OCI-LY1 (cell line): ENCODE results near the gene RIOK3.

ENCODE experiments used
- H2AFZ ChIP-seq: fragments of 200-600 bp; sonication (generic), shearing (Covaris generic); 2 replicates; pipeline ENCODE4 v1.6.0; 2014; ENCODE audit warnings: antibody characterized with exemption, mild to moderate bottlenecking, low read length
- H3F3A ChIP-seq: fragments of 200-600 bp; sonication (generic), shearing (Covaris generic); 2 replicates; pipeline ENCODE4 v1.6.0; 2014; ENCODE audit warnings: mild to moderate bottlenecking, antibody characterized with exemption, low read length, moderate library complexity; ENCODE audit not compliant: insufficient read depth
- H3K27ac ChIP-seq: fragments of 200-600 bp; sonication (generic); 2 replicates; pipeline ENCODE4 v1.5.1; 2014; ENCODE audit warnings: low read length, mixed run types, mild to moderate bottlenecking, low read depth; ENCODE audit not compliant: poor library complexity, severe bottlenecking
- H3K27me3 ChIP-seq: fragments of 200-600 bp; sonication (generic); 2 replicates; pipeline ENCODE4 v1.6.0; 2014; ENCODE audit warnings: antibody characterized with exemption, mild to moderate bottlenecking, low read length, moderate library complexity; ENCODE audit not compliant: insufficient read depth
- H3K36me3 ChIP-seq: fragments of 200-600 bp; sonication (generic); 2 replicates; pipeline ENCODE4 v1.6.1; 2014; ENCODE audit warnings: mild to moderate bottlenecking, antibody characterized with exemption, low read length, moderate library complexity, mixed read lengths; ENCODE audit not compliant: insufficient read depth
- H3K4me1 ChIP-seq: fragments of 200-600 bp; sonication (generic); 2 replicates; pipeline ENCODE4 v1.5.1; 2014; ENCODE audit warnings: mild to moderate bottlenecking, low read length, moderate library complexity; ENCODE audit not compliant: insufficient read depth, severe bottlenecking
- H3K4me2 ChIP-seq: fragments of 200-600 bp; sonication (generic), shearing (Covaris generic); 2 replicates; pipeline ENCODE4 v1.6.1; 2014; ENCODE audit warnings: low read length
- H3K4me3 ChIP-seq: fragments of 200-600 bp; sonication (generic); 2 replicates; pipeline ENCODE4 v1.5.1; 2014; ENCODE audit warnings: low read length, low read depth, mild to moderate bottlenecking, mixed read lengths; ENCODE audit not compliant: poor library complexity, severe bottlenecking
- H3K79me2 ChIP-seq: fragments of 200-600 bp; shearing (Covaris generic); 2 replicates; pipeline ENCODE4 v1.6.1; 2016; ENCODE audit warnings: mixed run types, low read length, mixed read lengths; ENCODE audit not compliant: insufficient read depth
- H3K9ac ChIP-seq: fragments of 200-600 bp; sonication (generic), shearing (Covaris generic); 2 replicates; pipeline ENCODE4 v1.6.1; 2014; ENCODE audit warnings: mild to moderate bottlenecking, low read length, mixed read lengths
- H3K9me2 ChIP-seq: fragments of 200-600 bp; sonication (generic), shearing (Covaris generic); 2 replicates; pipeline ENCODE4 v1.6.1; 2014; ENCODE audit warnings: low read depth, mild to moderate bottlenecking, low read length, mixed read lengths
- H3K9me3 ChIP-seq: fragments of 200-600 bp; shearing (Covaris generic); 2 replicates; pipeline ENCODE4 v1.6.1; 2014; ENCODE audit warnings: low read length, mixed read lengths
- H4K20me1 ChIP-seq: fragments of 200-600 bp; sonication (generic), shearing (Covaris generic); 2 replicates; pipeline ENCODE4 v1.6.0; 2016; ENCODE audit warnings: mild to moderate bottlenecking, low read length; ENCODE audit not compliant: insufficient read depth
- CTCF ChIP-seq: fragments of 200-600 bp; sonication (generic), shearing (Covaris generic); IDR thresholded peaks from 2 replicates; pipeline ENCODE4 v1.5.1; 2017; ENCODE audit warnings: mild to moderate bottlenecking, antibody characterized with exemption, low read length, moderate library complexity, mixed read lengths
- EZH2 ChIP-seq: fragments of 200-600 bp; sonication (generic), shearing (Covaris generic); IDR thresholded peaks from 2 replicates; pipeline ENCODE4 v1.8.0; 2017; ENCODE audit warnings: borderline replicate concordance, mixed run types, mild to moderate bottlenecking, antibody characterized with exemption, low read length, moderate library complexity, mixed read lengths

Gene RIOK3

GRCh38 chr18:23494992-23495391 lies 41.9 kb downstream of the RIOK3 start:
- H3K36me3 ChIP-seq, result no peaks in the 10 kb centered on the region
- peak overlapping the region; percentile 94 for H3K27ac ChIP-seq
- H3K9ac ChIP-seq, result no peak overlapping the region
- TF ChIP-seq CTCF (no peak), EZH2 (no peak)
- peaks cover 52% of the 10 kb centered on the region for H3K4me1 ChIP-seq
- no peaks in the 10 kb centered on the region for H4K20me1 ChIP-seq
- no peaks in the 10 kb centered on the region for H3K27me3 ChIP-seq
- no peak overlapping the region for H3K4me3 ChIP-seq
- no peak overlapping the region for H3K4me2 ChIP-seq
- H2AFZ ChIP-seq, result no peak overlapping the region
- H3F3A ChIP-seq, result no peaks in the 10 kb centered on the region
- H3K9me2 ChIP-seq, result no peaks in the 10 kb centered on the region
- peaks cover 8% of the 10 kb centered on the region for H3K9me3 ChIP-seq
- no peaks in the 10 kb centered on the region for H3K79me2 ChIP-seq

- H3K4me1 ChIP-seq, result peaks cover 52% of the 10 kb centered on the region
- peak overlapping the region; percentile 45 for H3K4me2 ChIP-seq
These were observed 42.8 kb downstream of the RIOK3 start for GRCh38 chr18:23495723-23496440.

GRCh38 chr18:23498117-23498516 lies 45.0 kb downstream of the RIOK3 start:
- H2AFZ ChIP-seq, result peak overlapping the region; percentile 94
- H3K9ac ChIP-seq, result peak overlapping the region; percentile 40
- H3F3A ChIP-seq, result no peaks in the 10 kb centered on the region
- TF ChIP-seq CTCF (no peak), EZH2 (no peak)
- peak overlapping the region; percentile 36 for H3K4me2 ChIP-seq
- H3K9me2 ChIP-seq, result no peaks in the 10 kb centered on the region
- H3K9me3 ChIP-seq, result no peaks in the 10 kb centered on the region
- H3K27me3 ChIP-seq, result no peaks in the 10 kb centered on the region
- peaks cover 63% of the 10 kb centered on the region for H3K4me1 ChIP-seq
- no peaks in the 10 kb centered on the region for H3K36me3 ChIP-seq
- no peaks in the 10 kb centered on the region for H3K79me2 ChIP-seq
- H4K20me1 ChIP-seq, result no peaks in the 10 kb centered on the region
- H3K27ac ChIP-seq, result peak overlapping the region; percentile 94
- peak overlapping the region; percentile 14 for H3K4me3 ChIP-seq

More at GRCh38 chr18:23495723-23496440, 42.8 kb downstream of the RIOK3 start:
- no peaks in the 10 kb centered on the region for H3K79me2 ChIP-seq
- TF ChIP-seq EZH2 (no peak), CTCF (no peak)
- no peaks in the 10 kb centered on the region for H3F3A ChIP-seq
- peak overlapping the region; percentile 15 for H2AFZ ChIP-seq
- H3K36me3 ChIP-seq, result no peaks in the 10 kb centered on the region
- H3K4me3 ChIP-seq, result peak overlapping the region; percentile 42
- H3K9me3 ChIP-seq, result no peaks in the 10 kb centered on the region
- H4K20me1 ChIP-seq, result no peaks in the 10 kb centered on the region
- no peaks in the 10 kb centered on the region for H3K27me3 ChIP-seq
- peak overlapping the region; percentile 94 for H3K27ac ChIP-seq
- H3K9ac ChIP-seq, result peak overlapping the region; percentile 47
- no peaks in the 10 kb centered on the region for H3K9me2 ChIP-seq
